ENCODE measurements around the gene STIM2.

- no peak for TF ChIP-seq POLR2AphosphoS5 (IDR thresholded peaks at IDR 0.05; ENCODE audit: borderline replicate concordance, low read depth, low read length)
- no peak for TF ChIP-seq EZH2 (IDR thresholded peaks at IDR 0.05)
- no peak for TF ChIP-seq FOXP2 (optimal IDR thresholded peaks at IDR 0.05; ENCODE audit: control extremely low read depth, extremely low read length, insufficient read depth)
Measured at GRCh38 chr4:26993967-26994366, 133.3 kb downstream of the STIM2 start.

Measured in SK-N-MC (cell line).